HG02763 (cell line): ENCODE measurements around the gene CLDN24.

Experiments
- ATAC-seq: cut with Tn5 transposase; IDR thresholded peaks from one replicate; pipeline ENCODE4 v1.9.1; 2021; ENCODE audit warnings: mild to moderate bottlenecking, moderate library complexity; ENCODE audit not compliant: unreplicated experiment

The CLDN24 gene

GRCh38 chr4:183322326-183322725 is at the start of gene CLDN24:
CLDN24 (minus strand) TSS chr4:183322426; CDS start chr4:183322426, 0 bp downstream.
- ATAC-seq, result no peak

DNA sequence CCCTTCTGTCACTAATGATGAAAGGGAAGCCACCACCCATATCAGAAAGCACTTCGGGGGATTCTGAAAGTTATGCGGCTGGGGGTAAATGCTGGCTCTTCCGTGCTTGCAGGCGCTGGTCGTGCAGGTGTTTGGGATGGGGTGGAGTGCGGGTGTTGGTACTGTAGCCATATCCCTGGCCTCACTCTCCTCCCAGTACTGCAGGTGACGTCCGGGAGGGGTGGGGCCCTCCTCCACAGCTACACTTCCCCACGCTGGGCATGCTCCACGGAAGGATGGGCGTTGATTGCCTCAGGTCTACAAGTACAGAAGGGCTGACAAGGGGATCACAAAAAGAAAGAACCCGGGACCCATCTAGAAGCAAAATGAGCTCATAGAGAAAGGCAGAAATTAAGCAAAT is 48.6 kb upstream of the CLDN24 start:
- ATAC-seq, result no peak

DNA sequence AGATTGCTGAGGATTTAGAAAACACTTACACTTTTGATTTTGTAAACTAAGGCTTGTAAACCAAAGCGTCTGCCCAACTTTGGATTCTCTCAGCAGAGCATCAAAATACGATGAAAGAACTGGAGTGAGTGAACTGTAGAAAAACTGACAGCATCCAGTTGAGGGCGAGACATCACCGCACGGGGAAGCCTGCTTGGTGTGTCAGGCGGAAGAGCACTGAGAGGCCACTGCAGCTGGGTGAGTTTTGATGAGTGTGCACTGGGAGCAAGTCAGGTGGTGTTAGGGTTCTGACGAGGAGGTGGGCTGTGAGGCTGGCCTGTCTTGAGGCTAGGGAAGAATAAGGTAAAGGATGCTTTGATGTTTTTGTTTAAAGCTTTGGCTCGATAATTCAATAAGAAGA is 46.8 kb upstream of the CLDN24 start:
- no peak for ATAC-seq

GRCh38 chr4:183366206-183366835 is 44.1 kb upstream of the CLDN24 start:
- ATAC-seq, result no peak

DNA sequence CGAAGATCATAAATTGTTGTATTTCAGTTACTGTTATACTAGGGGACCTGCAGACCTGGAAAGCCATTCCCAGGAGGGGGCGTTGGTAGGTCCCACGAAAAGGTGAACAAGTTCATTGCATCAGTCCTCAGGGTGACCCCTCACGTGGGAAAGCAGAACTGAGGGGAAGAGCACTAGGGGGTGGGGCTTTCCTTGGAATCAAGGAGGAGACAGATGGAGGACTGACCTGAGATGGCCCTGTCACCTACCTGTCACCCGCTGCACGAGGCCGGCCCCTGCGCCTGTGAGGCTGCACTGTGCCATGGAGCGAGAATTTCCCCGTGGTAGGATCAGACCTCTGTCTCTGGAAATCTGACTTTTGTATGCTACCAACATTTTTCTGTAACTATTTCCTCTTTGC is 41.8 kb upstream of the CLDN24 start:
- ATAC-seq, result no peak

GRCh38 chr4:183362916-183363542 is 40.8 kb upstream of the CLDN24 start:
- no peak for ATAC-seq

DNA sequence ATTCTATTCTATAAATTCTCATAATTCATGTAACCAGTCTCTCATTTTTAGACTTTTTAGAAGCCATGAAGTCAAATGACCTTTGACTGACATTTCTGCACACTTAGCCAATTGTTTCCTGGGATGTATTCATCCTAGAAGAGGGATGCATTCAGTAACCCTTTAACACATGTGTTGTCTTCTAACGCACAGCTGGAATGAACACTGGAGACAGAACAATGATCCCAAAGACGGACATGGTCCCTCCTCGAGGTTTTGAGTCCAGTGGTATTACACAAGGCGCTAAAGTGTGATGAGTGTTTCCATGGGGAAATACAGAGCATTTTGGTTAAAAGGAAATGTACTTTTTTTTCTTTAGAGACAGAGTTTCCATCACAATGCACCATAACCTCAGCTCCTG is 39.8 kb upstream of the CLDN24 start:
- ATAC-seq, result no peak

GRCh38 chr4:183360161-183360919 is 38.1 kb upstream of the CLDN24 start:
- ATAC-seq, result no peak

DNA sequence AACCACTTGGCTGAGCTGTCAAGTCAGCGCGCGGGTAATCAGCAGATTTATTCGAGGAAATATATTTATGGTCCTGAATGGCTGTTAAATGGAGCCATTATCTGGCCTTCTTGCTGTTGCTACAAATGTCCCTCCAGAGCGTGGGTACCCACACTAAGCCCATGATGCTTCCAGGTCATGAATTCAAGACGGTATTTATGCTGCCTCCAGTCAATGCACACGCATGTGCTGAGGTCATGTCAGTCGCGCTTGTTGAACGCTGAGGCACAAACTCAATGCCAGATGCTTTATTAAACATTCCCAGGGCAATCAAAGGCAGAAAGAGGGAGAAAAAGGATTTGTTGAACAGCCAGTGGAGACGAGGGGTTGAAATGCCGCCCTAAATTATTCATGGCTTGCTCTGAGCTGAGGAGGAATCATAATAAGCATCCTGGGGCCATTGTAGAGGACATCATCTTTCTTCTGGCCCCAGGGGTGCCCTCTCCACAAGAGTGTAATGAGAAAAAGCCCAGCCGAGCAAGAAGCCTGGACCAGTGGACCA is 36.1 kb upstream of the CLDN24 start:
- no peak for ATAC-seq

- no peak for ATAC-seq
Measured at GRCh38 chr4:183356931-183357675, 34.9 kb upstream of the CLDN24 start.

DNA sequence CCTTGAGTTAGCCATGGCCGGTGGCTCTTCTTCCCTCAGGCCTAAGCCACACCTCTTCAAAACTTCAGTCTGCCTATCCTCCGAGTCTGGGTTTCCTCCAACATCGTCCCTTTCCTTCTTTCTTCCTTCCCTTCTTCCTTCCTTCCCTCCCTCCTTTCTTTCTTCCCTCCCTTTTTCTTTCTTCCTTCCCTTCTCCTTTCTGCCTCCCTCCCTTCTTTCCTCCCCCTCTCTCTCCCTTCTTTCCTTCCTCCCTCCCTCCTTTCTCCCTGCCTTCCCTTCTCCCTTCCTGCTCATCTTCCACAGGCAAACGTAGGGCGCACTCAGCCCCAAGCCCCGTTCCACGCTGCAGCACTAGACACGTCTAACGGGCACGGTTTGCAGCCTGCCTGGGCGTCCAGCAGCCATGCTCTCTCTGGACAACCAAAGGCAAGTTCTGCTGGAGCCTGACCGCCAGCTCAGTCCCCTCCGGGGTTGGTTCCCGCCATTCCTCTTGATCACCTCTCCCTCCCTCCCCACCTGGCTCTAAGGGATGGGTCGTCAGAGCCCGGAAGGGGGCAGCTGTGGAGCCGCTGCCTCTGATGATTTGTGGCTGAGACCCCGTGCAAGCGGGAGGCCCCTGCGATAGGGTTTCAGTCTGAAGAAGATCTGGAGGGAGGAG is 34.1 kb upstream of the CLDN24 start:
- no peak for ATAC-seq

DNA sequence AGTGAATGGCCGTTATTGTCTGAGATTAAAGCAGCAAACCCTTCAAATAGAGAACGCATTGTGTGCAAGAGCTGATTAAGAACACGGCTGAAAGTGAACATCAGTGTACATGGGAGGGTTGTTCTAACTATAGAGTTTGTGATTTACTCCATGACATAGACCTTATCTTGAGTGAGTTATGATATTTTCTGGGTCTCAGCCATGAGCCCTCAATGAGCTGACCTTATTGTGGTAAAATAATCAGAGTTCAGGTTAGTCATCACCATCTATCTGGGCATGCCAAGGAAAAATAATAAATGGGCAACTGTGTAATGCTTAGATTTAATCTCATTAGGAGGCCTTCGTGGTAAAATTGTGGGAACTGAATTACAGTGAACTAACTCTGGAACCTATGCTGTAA is 33.2 kb upstream of the CLDN24 start:
- ATAC-seq, result no peak

GRCh38 chr4:183354219-183354618 is 32.0 kb upstream of the CLDN24 start:
- no peak for ATAC-seq

DNA sequence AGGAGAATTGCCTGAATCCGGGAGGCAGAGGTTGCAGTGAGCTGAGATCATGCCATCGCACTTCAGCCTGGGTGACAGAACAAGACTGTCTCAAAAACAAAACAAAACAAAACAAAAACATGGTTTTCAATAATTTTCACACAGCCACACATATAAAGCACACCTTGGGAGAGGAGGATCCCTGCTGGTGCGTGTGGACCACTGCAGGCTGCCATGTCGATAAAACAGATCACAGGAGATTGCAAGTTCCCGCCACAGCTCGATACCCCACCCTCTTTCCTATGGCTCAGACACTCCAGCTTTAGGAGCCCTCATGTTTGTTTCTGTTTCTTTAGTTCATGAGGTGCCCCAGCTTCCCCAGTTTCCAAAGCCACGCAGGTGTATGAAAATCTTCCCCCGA is 31.3 kb upstream of the CLDN24 start:
- ATAC-seq, result no peak

- ATAC-seq, result no peak
Measured at GRCh38 chr4:183352546-183352945, 30.3 kb upstream of the CLDN24 start.

DNA sequence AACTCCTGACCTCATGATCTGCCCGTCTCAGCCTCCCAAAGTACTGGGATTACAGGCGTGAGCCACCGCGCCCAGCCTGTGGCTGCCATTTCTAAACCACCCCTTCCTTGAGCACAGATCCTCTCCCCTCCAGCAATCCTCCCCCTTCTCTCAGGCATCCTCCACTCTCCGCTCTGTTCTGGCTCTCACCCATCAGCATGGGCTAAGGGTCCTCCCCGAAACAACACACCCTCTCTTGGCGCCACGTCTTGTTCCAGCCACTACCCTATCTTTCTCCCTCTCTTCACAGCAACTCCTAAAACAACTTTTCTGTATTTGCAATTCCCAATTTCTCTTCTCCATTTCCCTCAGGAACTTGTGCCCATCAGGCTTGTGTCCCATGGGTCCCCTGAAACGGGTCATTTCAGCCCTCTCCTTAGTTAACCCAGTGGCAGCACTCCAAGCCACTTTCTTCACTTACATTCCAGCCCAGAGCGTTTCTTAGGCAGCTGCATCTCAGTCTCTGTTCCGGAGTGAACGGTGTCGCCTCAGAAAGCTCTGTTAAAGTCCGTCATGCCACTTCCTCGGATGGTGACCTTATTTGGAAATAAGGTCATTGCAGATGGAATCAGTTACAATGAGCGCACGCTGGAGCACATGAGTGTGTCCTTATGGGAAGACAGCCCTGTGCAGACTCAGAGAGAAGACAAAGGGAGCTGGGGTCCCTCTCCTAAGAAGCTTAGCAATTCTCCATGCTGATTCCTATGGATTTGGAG is 28.3 kb upstream of the CLDN24 start:
- ATAC-seq, result no peak

GRCh38 chr4:183349673-183350072 is 27.4 kb upstream of the CLDN24 start:
- no peak for ATAC-seq

GRCh38 chr4:183348706-183349659 is 26.8 kb upstream of the CLDN24 start:
- ATAC-seq, result no peak

DNA sequence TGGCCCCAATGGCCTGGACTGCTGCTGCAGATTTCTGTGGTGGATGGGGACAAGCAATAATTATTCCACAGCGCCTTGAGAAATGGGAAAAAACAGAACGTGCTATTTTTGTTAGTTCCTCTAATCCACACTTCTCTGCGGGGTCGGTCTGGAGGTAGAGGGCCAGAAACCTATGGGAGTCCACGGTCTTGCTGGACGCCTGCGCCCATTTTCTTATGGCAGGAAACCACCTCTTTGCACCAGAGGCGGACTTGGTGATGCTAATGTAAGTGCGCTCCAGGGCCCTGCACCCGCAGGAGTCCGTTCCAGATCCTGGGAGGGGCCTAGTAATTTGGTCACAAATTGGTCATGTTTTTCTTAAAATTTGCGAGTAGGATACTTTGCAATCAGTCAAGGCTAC is 25.9 kb upstream of the CLDN24 start:
- no peak for ATAC-seq
